Left renal pelvis (tissue), 4 donors: Measurements from ENCODE around the gene ATG101. TPM values are rescaled to one million over a fixed set of nuclear protein-coding genes. Genes with fewer than 3 reads are reported as not detected.

Source experiments
- DNase-seq, 4 donors: peaks; one replicate each; pipeline ENCODE4 v3.0.0-alpha.2; 2013; ENCODE audit warnings: low read depth in 4 of 4, low spot score in 3 of 4
- polyA plus RNA-seq, 4 donors: library from polyadenylated mRNA; unstranded; fragments of 120-200 nt; gene quantifications; one replicate each; pipeline ENCODE4 v1.2.1, GENCODE V29; 2013; ENCODE audit not compliant: insufficient read length in 4 of 4

Gene ATG101
- polyA plus RNA-seq, 4 donors, result 21.7 to 28.3 (median 25.6) TPM

GRCh38 chr12:52074971-52075724 is 5.4 kb downstream of the ATG101 start:
- no peak for DNase-seq

- DNase-seq, result no peak
Observed at GRCh38 chr12:52076811-52077210, 7.0 kb downstream of the ATG101 start.

- no peak for DNase-seq
Observed at GRCh38 chr12:52078276-52078675, 8.5 kb downstream of the ATG101 start.

- DNase-seq, result no peak
Observed at GRCh38 chr12:52079576-52080402, 10.0 kb downstream of the ATG101 start, which contains the start of gene SMIM41. SMIM41 (plus strand) TSS chr12:52079704; CDS start chr12:52079780, 76 bp downstream.

GRCh38 chr12:52080403-52081251 is 10.8 kb downstream of the ATG101 start:
- DNase-seq, result no peak

- no peak for DNase-seq
Observed at GRCh38 chr12:52081263-52081733, 11.5 kb downstream of the ATG101 start.

GRCh38 chr12:52082026-52082668 is 12.4 kb downstream of the ATG101 start:
- DNase-seq, result no peak

- no peak for DNase-seq
Observed at GRCh38 chr12:52082669-52082987, 12.8 kb downstream of the ATG101 start.

- DNase-seq, result no peak
Observed at GRCh38 chr12:52082988-52083637, 13.3 kb downstream of the ATG101 start.

GRCh38 chr12:52083638-52083996 is 13.8 kb downstream of the ATG101 start:
- DNase-seq, result no peak

GRCh38 chr12:52084491-52085231 is 14.9 kb downstream of the ATG101 start:
- DNase-seq, result no peak

- no peak for DNase-seq
Observed at GRCh38 chr12:52085682-52086180, 16.0 kb downstream of the ATG101 start.

- DNase-seq, result no peak
Observed at GRCh38 chr12:52086366-52086765, 16.6 kb downstream of the ATG101 start.

GRCh38 chr12:52086944-52087835 is 17.4 kb downstream of the ATG101 start:
- no peak for DNase-seq

GRCh38 chr12:52087961-52088820 is 18.4 kb downstream of the ATG101 start:
- DNase-seq, result no peak

GRCh38 chr12:52089491-52089890 is 19.7 kb downstream of the ATG101 start:
- DNase-seq, result no peak

GRCh38 chr12:52090291-52090690 is 20.5 kb downstream of the ATG101 start:
- no peak for DNase-seq
